CD4-positive, alpha-beta T cell treated with Interleukin-12 subunit alpha and Interleukin-12 subunit beta, for 1 hour (primary cell): ENCODE data around the gene SCN2A.
"Not testable (repeated sequence)": the region's sequence is repeated elsewhere in the genome, so short reads cannot be mapped to it uniquely, and the experiment has no call there.

Experiments used
- DNase-seq: peaks from one replicate; pipeline ENCODE4 v3.0.0-alpha.2; 2020

SCN2A gene

GRCh38 chr2:165348441-165348840, 109.2 kb downstream of the SCN2A start:
- no peak for DNase-seq

- no peak for DNase-seq
Observed at GRCh38 chr2:165349181-165349580, 110.0 kb downstream of the SCN2A start.

- no peak for DNase-seq
Observed at GRCh38 chr2:165357758-165358157, 118.5 kb downstream of the SCN2A start.

- no peak for DNase-seq
Observed at GRCh38 chr2:165361514-165361913, 122.3 kb downstream of the SCN2A start.

GRCh38 chr2:165369131-165369897, 130.1 kb downstream of the SCN2A start:
- DNase-seq: no peak

GRCh38 chr2:165369898-165370296, 130.7 kb downstream of the SCN2A start:
- no peak for DNase-seq

- no peak for DNase-seq
Observed at GRCh38 chr2:165371356-165371755, 132.1 kb downstream of the SCN2A start.

- DNase-seq: no peak
Observed at GRCh38 chr2:165373278-165374010, 134.2 kb downstream of the SCN2A start.

GRCh38 chr2:165376571-165376975, 137.4 kb downstream of the SCN2A start:
- DNase-seq: no peak

GRCh38 chr2:165382362-165382761, 143.1 kb downstream of the SCN2A start:
- DNase-seq: no peak

GRCh38 chr2:165390875-165391274, 151.7 kb downstream of the SCN2A start:
- DNase-seq: no peak

- no peak for DNase-seq
Observed at GRCh38 chr2:165391791-165392190, 152.6 kb downstream of the SCN2A start.

GRCh38 chr2:165398603-165399002, 159.4 kb downstream of the SCN2A start:
- DNase-seq: not testable (repeated sequence)

- DNase-seq: peak; percentile 51
Observed at GRCh38 chr2:165401285-165401852, 162.2 kb downstream of the SCN2A start.

- no peak for DNase-seq
Observed at GRCh38 chr2:165402162-165402561, 162.9 kb downstream of the SCN2A start.

- DNase-seq: no peak
Observed at GRCh38 chr2:165406173-165406572, 167.0 kb downstream of the SCN2A start.

GRCh38 chr2:165407466-165407865, 168.3 kb downstream of the SCN2A start:
- DNase-seq: no peak

GRCh38 chr2:165408186-165408585, 169.0 kb downstream of the SCN2A start:
- DNase-seq: no peak

GRCh38 chr2:165410276-165410675, 171.1 kb downstream of the SCN2A start:
- DNase-seq: no peak

- DNase-seq: no peak
Observed at GRCh38 chr2:165414187-165414586, 175.0 kb downstream of the SCN2A start.

- DNase-seq: no peak
Observed at GRCh38 chr2:165417009-165417408, 177.8 kb downstream of the SCN2A start.

GRCh38 chr2:165420231-165420630, 181.0 kb downstream of the SCN2A start:
- no peak for DNase-seq

GRCh38 chr2:165423081-165423480, 183.9 kb downstream of the SCN2A start:
- DNase-seq: no peak

- DNase-seq: no peak
Observed at GRCh38 chr2:165425556-165425955, 186.3 kb downstream of the SCN2A start.
